CD8-positive, alpha-beta memory T cell (primary cell): ENCODE data around the gene CABP2. TPM values are rescaled to one million over a fixed set of nuclear protein-coding genes. Genes with fewer than 3 reads are reported as not detected.
A peak's percentile ranks its signal among the peaks of the same experiment; 100 is the strongest.

ENCODE experiments used
- CTCF ChIA-PET: fragments of 350-600 bp; sonication (Branson Sonifier 250); formaldehyde crosslinking; loops from one replicate; lab custom pipeline; 2021; ENCODE audit warnings: antibody characterized with exemption; lab: Charles Lee
- POLR2A ChIA-PET: fragments of 350-600 bp; sonication (Branson Sonifier 250); formaldehyde crosslinking; loops from one replicate; lab custom pipeline; 2021; ENCODE audit warnings: antibody characterized with exemption; lab: Charles Lee
- DNase-seq, 5 donors: peaks; one replicate each; pipeline versions ENCODE4 v3.0.0 to v3.0.0-alpha.2; 2020 to 2022; ENCODE audit warnings: mixed read lengths in 1 of 5
- H3K27ac ChIP-seq: one replicate; pipeline ENCODE4 v1.7.0; 2013; ENCODE audit warnings: low read depth, mild to moderate bottlenecking, low read length, moderate library complexity
- H3K27me3 ChIP-seq: 2 replicates; pipeline ENCODE4 v1.7.0; 2013; ENCODE audit warnings: low read length, mild to moderate bottlenecking; ENCODE audit not compliant: insufficient read depth, poor library complexity, severe bottlenecking
- H3K36me3 ChIP-seq: 2 replicates; pipeline ENCODE4 v1.7.0; 2013; ENCODE audit warnings: mild to moderate bottlenecking, low read length, moderate library complexity; ENCODE audit not compliant: insufficient read depth
- H3K4me1 ChIP-seq: 2 replicates; pipeline ENCODE4 v1.7.0; 2013; ENCODE audit warnings: mild to moderate bottlenecking, low read length, moderate library complexity; ENCODE audit not compliant: insufficient read depth
- H3K4me3 ChIP-seq: 2 replicates; pipeline ENCODE4 v1.7.0; 2013; ENCODE audit warnings: mild to moderate bottlenecking, low read length
- H3K9me3 ChIP-seq: 2 replicates; pipeline ENCODE4 v1.7.0; 2013; ENCODE audit warnings: mild to moderate bottlenecking, low read length
- H3K27ac Mint-ChIP-seq, 8 donors: one replicate each; pipeline ENCODE4 v1.8.0; 2020 to 2021; ENCODE audit warnings: mixed read lengths in 8 of 8, mild to moderate bottlenecking in 6 of 8, inconsistent platforms in 3 of 8, moderate library complexity in 3 of 8
- H3K27me3 Mint-ChIP-seq, 2 donors: one replicate each; pipeline ENCODE4 v1.8.0; 2020 to 2021; ENCODE audit warnings: mixed read lengths in 2 of 2, mild to moderate bottlenecking in 1 of 2, moderate library complexity in 1 of 2
- H3K36me3 Mint-ChIP-seq, 3 donors: one replicate each; pipeline ENCODE4 v1.8.0; 2020 to 2021; ENCODE audit warnings: mixed read lengths in 3 of 3, inconsistent platforms in 1 of 3, mild to moderate bottlenecking in 1 of 3
- H3K4me1 Mint-ChIP-seq, 3 donors: one replicate each; pipeline ENCODE4 v1.8.0; 2020 to 2021; ENCODE audit warnings: mixed read lengths in 3 of 3, inconsistent platforms in 1 of 3, mild to moderate bottlenecking in 1 of 3
- H3K4me3 Mint-ChIP-seq, 7 donors: one replicate each; pipeline ENCODE4 v1.8.0; 2020 to 2021; ENCODE audit warnings: mixed read lengths in 7 of 7, mild to moderate bottlenecking in 6 of 7, moderate library complexity in 4 of 7, inconsistent platforms in 2 of 7
- H3K9me3 Mint-ChIP-seq, 5 donors: one replicate each; pipeline ENCODE4 v1.8.0; 2020 to 2022; ENCODE audit warnings: mixed read lengths in 5 of 5, mild to moderate bottlenecking in 3 of 5, moderate library complexity in 2 of 5, inconsistent platforms in 1 of 5
- polyA plus RNA-seq: library from polyadenylated mRNA; unstranded; fragments of 300-500 nt; fragmentation: Illumina TruSeq; gene quantifications from one replicate; pipeline ENCODE4 v1.2.3, GENCODE V29; 2021
- total RNA-seq, 2 experiments: library from RNA; stranded (reverse); gene quantifications; one replicate each; pipeline ENCODE4 v1.2.3, GENCODE V29; 2021

Gene CABP2
- total and polyA plus RNA-seq, 3 experiments from 2014 or later = not detected

- H3K36me3 ChIP-seq = no peaks in the 10 kb centered on the region
- no peaks in the 10 kb centered on the region for H3K9me3 ChIP-seq
- H3K27me3 ChIP-seq = no peaks in the 10 kb centered on the region
- H3K4me1 Mint-ChIP-seq = peaks cover 29 to 36% (median 29%) of the 10 kb centered on the region in 3 donors
- ChIA-PET POLR2A (no interaction called here), CTCF (no interaction called here)
- no peak for DNase-seq
- H3K9me3 Mint-ChIP-seq = no peaks in the 10 kb centered on the region
- H3K27me3 Mint-ChIP-seq = peaks cover 8 to 19% of the 10 kb centered on the region in 2 donors
- H3K27ac ChIP-seq = no peak overlapping the region
- no peak overlapping the region for H3K4me3 ChIP-seq
- peaks cover 31% of the 10 kb centered on the region for H3K4me1 ChIP-seq
- peaks cover 0 to 16% (median 0%) of the 10 kb centered on the region in 3 donors for H3K36me3 Mint-ChIP-seq
- peak overlapping the region in 5 of 7 donors; percentile 51 to 91 (median 66) for H3K4me3 Mint-ChIP-seq
- H3K27ac Mint-ChIP-seq = peak overlapping the region in 6 of 8 donors; percentile 54 to 98 (median 83)
Observed at GRCh38 chr11:67510023-67510345, 13.3 kb downstream of the CABP2 start.

GRCh38 chr11:67508486-67509121, 14.6 kb downstream of the CABP2 start:
- H3K4me1 ChIP-seq = peaks cover 35% of the 10 kb centered on the region
- Mint-ChIP-seq H3K36me3 (peaks cover 0 to 21% (median 0%) of the 10 kb centered on the region in 3 donors), H3K4me3 (peak overlapping the region; percentile 83 to 96 (median 91)), H3K27ac (peak overlapping the region; percentile 95 to 98 (median 97)), H3K9me3 (no peaks in the 10 kb centered on the region), H3K27me3 (peaks cover 8 to 10% of the 10 kb centered on the region in 2 donors), H3K4me1 (peaks cover 29 to 45% (median 32%) of the 10 kb centered on the region in 3 donors)
- H3K27me3 ChIP-seq = no peaks in the 10 kb centered on the region
- peak overlapping the region; percentile 98 for H3K27ac ChIP-seq
- CTCF ChIA-PET = interaction anchor here (1.2 to 1.4 kb wide), 2 partner anchors 26 to 104 kb away, joined by 3 read pairs; partner anchors contain the start of gene AIP
- POLR2A ChIA-PET = interaction anchor here (0.7 to 1.6 kb wide), 3 partner anchors 72 to 117 kb away, joined by 5 to 8 read pairs (median 7); partner anchors contain the start of genes PTPRCAP and RAD9A
- peak; percentile 99 to 100 (median 99) for DNase-seq
- H3K36me3 ChIP-seq = no peaks in the 10 kb centered on the region
- H3K9me3 ChIP-seq = no peaks in the 10 kb centered on the region
- peak overlapping the region; percentile 92 for H3K4me3 ChIP-seq

GRCh38 chr11:67507864-67508485, 15.3 kb downstream of the CABP2 start, which contains the start of gene CDK2AP2:
TSS of gene CDK2AP2 (minus strand) at chr11:67508162. CDS start at chr11:67508082, 80 bp downstream.
- Histone ChIP-seq H3K9me3 (no peaks in the 10 kb centered on the region), H3K27me3 (no peaks in the 10 kb centered on the region), H3K4me1 (peaks cover 41% of the 10 kb centered on the region), H3K4me3 (peak within 1 kb of the TSS; percentile 92), H3K27ac (peak within 1 kb of the TSS; percentile 98), H3K36me3 (no peaks in the 10 kb centered on the region)
- Mint-ChIP-seq H3K4me3 (peak within 1 kb of the TSS; percentile 83 to 96 (median 91)), H3K27ac (peak within 1 kb of the TSS; percentile 95 to 99 (median 98)), H3K36me3 (peaks cover 0 to 22% (median under 1%) of the 10 kb centered on the region in 3 donors), H3K4me1 (peaks cover 32 to 52% (median 37%) of the 10 kb centered on the region in 3 donors), H3K9me3 (no peaks in the 10 kb centered on the region), H3K27me3 (peaks cover 6 to 8% of the 10 kb centered on the region in 2 donors)
- DNase-seq = peak; percentile 96 to 99 (median 96)
- ChIA-PET POLR2A (interaction anchor here (1.0 to 1.6 kb wide), 3 partner anchors 24 to 91 kb away, joined by 4 to 8 read pairs (median 5); partner anchors contain the start of gene PTPRCAP), CTCF (interaction anchor here (1.1 to 1.4 kb wide), 4 partner anchors 25 to 157 kb away, joined by 3 to 5 read pairs (median 4); partner anchors contain the start of gene AIP)

GRCh38 chr11:67507242-67507863, 15.9 kb downstream of the CABP2 start:
- H3K36me3 Mint-ChIP-seq = peaks cover 0 to 28% (median 3%) of the 10 kb centered on the region in 3 donors
- DNase-seq = no peak
- Histone ChIP-seq H3K4me3 (peak overlapping the region; percentile 92), H3K4me1 (peaks cover 42% of the 10 kb centered on the region), H3K9me3 (no peaks in the 10 kb centered on the region), H3K27me3 (no peaks in the 10 kb centered on the region), H3K36me3 (no peaks in the 10 kb centered on the region), H3K27ac (peak overlapping the region; percentile 98)
- H3K9me3 Mint-ChIP-seq = no peaks in the 10 kb centered on the region
- peaks cover 3 to 8% of the 10 kb centered on the region in 2 donors for H3K27me3 Mint-ChIP-seq
- H3K4me1 Mint-ChIP-seq = peaks cover 37 to 57% (median 39%) of the 10 kb centered on the region in 3 donors
- POLR2A ChIA-PET = interaction anchor here (1.0 to 1.6 kb wide), 3 partner anchors 23 to 90 kb away, joined by 4 to 8 read pairs (median 5); partner anchors contain the start of gene PTPRCAP
- H3K27ac Mint-ChIP-seq = peak overlapping the region; percentile 88 to 99 (median 98)
- CTCF ChIA-PET = interaction anchor here (1.1 to 1.4 kb wide), 4 partner anchors 24 to 156 kb away, joined by 3 to 5 read pairs (median 4); partner anchors contain the start of gene AIP
- H3K4me3 Mint-ChIP-seq = peak overlapping the region; percentile 83 to 96 (median 91)

DNA sequence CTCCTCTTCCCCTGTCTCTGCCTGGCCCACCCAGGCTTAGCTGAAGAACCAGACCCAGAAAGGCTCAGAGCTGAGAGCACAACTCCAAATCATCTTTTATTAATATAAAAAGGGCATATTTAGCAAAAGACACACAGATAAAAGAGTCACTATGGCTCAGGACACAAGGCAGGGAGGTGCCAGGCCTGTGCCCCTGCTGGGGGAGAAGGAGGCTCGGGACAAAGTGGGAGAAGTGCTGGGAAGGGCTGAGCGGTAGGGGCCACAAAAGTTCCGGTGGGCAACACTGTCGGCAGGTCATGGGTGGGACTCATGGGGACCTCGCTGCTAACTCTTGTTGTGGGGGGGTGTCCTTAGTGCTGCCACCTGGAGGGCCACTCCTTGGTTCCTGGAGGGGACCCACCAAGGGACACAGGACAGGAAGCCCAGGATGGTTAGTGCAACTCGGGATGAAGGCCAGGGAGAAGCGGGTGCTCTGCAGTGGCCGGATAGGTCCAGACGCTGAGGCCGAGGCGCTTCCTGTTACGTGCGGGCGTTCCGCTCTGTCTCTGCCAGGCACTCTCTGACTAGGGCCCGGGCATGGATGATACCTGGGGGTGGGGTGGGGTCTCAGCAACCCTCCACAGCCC, 16.7 kb downstream of the CABP2 start:
- Histone ChIP-seq H3K36me3 (peaks cover 3% of the 10 kb centered on the region), H3K9me3 (no peaks in the 10 kb centered on the region), H3K4me3 (no peak overlapping the region), H3K4me1 (peaks cover 42% of the 10 kb centered on the region), H3K27ac (peak overlapping the region; percentile 13), H3K27me3 (no peaks in the 10 kb centered on the region)
- Mint-ChIP-seq H3K4me1 (peaks cover 37 to 58% (median 39%) of the 10 kb centered on the region in 3 donors), H3K4me3 (peak overlapping the region; percentile 83 to 93 (median 91)), H3K9me3 (no peaks in the 10 kb centered on the region), H3K27me3 (peaks cover 3 to 8% of the 10 kb centered on the region in 2 donors), H3K27ac (peak overlapping the region; percentile 94 to 99 (median 98)), H3K36me3 (peaks cover 0 to 36% (median 3%) of the 10 kb centered on the region in 3 donors)
- DNase-seq = peak in 2 of 5 donors; percentile 11 to 52
- POLR2A ChIA-PET = interaction anchor here (0.6 to 1.6 kb wide), 6 partner anchors 22 to 155 kb away, joined by 3 to 8 read pairs (median 4); partner anchors contain the start of gene PTPRCAP
- CTCF ChIA-PET = interaction anchor here (0.6 to 3.0 kb wide), 9 partner anchors 20 to 155 kb away, joined by 3 to 14 read pairs (median 4); partner anchors contain the start of genes AIP and PPP1CA

GRCh38 chr11:67505605-67506396, 17.4 kb downstream of the CABP2 start:
- Mint-ChIP-seq H3K36me3 (peaks cover 4 to 43% (median 9%) of the 10 kb centered on the region in 3 donors), H3K27me3 (peaks cover 0 to 6% of the 10 kb centered on the region in 2 donors), H3K27ac (peak overlapping the region; percentile 94 to 99 (median 98)), H3K9me3 (no peaks in the 10 kb centered on the region), H3K4me3 (peak overlapping the region; percentile 83 to 93 (median 91)), H3K4me1 (peaks cover 43 to 65% (median 45%) of the 10 kb centered on the region in 3 donors)
- H3K4me3 ChIP-seq = peak overlapping the region; percentile 66
- peaks cover 42% of the 10 kb centered on the region for H3K4me1 ChIP-seq
- H3K27me3 ChIP-seq = no peaks in the 10 kb centered on the region
- H3K9me3 ChIP-seq = no peaks in the 10 kb centered on the region
- CTCF ChIA-PET = interaction anchor here (0.6 to 3.0 kb wide), 17 partner anchors 13 to 155 kb away, joined by 3 to 14 read pairs (median 5); partner anchors contain the start of genes AIP, PPP1CA and RAD9A
- DNase-seq = peak; percentile 88 to 93 (median 90)
- peaks cover 9% of the 10 kb centered on the region for H3K36me3 ChIP-seq
- POLR2A ChIA-PET = interaction anchor here (0.6 to 2.1 kb wide), 8 partner anchors 20 to 105 kb away, joined by 3 to 11 read pairs (median 6); partner anchors contain the start of genes AIP, CORO1B, PPP1CA and PTPRCAP
- peak overlapping the region; percentile 91 for H3K27ac ChIP-seq
